ENCODE measurements around the gene DCST2. TPM values are rescaled to one million over a fixed set of nuclear protein-coding genes. Genes with fewer than 3 reads are reported as not detected.

Gene DCST2
- total and polyA plus RNA-seq, 9 of the 15 experiments (the other 6 are each of a cell fraction or from before 2014, with no cell fraction given), result 0.09 to 0.49 (median 0.11) TPM; not detected in 3

DNA sequence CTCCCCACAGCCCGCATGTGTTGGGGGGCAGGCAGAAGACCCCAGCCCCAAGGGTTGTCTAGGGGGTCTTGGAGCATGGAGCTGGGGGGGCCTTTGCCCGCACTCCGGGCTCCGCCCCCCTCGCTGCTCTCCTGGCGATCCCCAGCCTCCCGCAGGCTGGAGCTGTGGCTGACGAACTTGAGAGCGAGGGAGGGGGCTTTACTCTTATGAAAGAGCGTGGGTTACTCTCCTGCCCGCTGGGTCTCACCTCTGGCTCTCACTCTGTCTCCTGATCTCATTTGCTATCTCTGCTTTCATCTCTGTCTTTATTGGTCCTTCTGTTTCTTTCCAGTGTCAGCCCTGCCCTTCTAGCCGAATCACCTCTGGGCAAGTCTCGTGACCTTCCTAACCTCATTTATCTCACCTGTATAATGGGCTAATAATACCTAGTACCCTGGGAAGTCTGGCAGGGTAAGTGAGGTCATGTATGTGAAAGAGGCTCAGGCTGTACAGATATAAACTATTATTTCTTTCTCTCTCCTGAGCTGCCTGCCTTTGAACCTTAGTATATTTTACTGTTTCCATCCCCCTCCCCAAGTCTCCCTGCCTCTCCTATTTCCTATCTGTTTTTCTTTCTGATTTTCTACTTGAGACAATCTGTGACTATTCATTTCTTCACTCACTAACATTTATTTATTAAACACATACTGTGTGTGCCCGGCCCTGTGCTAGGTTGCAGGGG, 30.7 kb upstream of the DCST2 start (continued):
- TF ChIP-seq, protein P1, sequence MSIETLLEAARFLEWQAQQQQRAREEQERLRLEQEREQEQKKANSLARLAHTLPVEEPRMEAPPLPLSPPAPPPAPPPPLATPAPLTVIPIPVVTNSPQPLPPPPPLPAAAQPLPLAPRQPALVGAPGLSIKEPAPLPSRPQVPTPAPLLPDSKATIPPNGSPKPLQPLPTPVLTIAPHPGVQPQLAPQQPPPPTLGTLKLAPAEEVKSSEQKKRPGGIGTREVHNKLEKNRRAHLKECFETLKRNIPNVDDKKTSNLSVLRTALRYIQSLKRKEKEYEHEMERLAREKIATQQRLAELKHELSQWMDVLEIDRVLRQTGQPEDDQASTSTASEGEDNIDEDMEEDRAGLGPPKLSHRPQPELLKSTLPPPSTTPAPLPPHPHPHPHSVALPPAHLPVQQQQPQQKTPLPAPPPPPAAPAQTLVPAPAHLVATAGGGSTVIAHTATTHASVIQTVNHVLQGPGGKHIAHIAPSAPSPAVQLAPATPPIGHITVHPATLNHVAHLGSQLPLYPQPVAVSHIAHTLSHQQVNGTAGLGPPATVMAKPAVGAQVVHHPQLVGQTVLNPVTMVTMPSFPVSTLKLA (conservative IDR thresholded peaks at IDR 0.05), result peak in 1 of 2 experiments; percentile 2; a peak in 1 of 4 replicates
- TF ChIP-seq JUNB (CRISPR knock-in tag; conservative IDR thresholded peaks at IDR 0.05), result no peak
- no peak for TF ChIP-seq SAFB (IDR thresholded peaks at IDR 0.05; ENCODE audit: borderline replicate concordance, low read depth, low read length)
- TF ChIP-seq HMGN3 (IDR thresholded peaks at IDR 0.05; ENCODE audit: borderline replicate concordance, extremely low read depth, insufficient read length, low read depth, low read length), result no peak
- no peak for TF ChIP-seq CHD2 (IDR thresholded peaks at IDR 0.05; ENCODE audit: low read depth, low read length)
- peak; percentile 98 for TF ChIP-seq RBM25 (IDR thresholded peaks at IDR 0.05; ENCODE audit: low read depth, low read length, severe bottlenecking)
- TF ChIP-seq ZBTB11 (CRISPR knock-in tag; IDR thresholded peaks at IDR 0.05), result 0 out of 6 replicates have a peak, but pooled peaks of 1 of the 3 experiments have one; percentile 14
- no peak for TF ChIP-seq RERE (CRISPR knock-in tag; IDR thresholded peaks at IDR 0.05; ENCODE audit: borderline replicate concordance)
- no peak for TF ChIP-seq SLC30A9 (CRISPR knock-in tag; IDR thresholded peaks at IDR 0.05)
- TF ChIP-seq ZNF174 (CRISPR knock-in tag; IDR thresholded peaks at IDR 0.05), result no peak
- no peak for TF ChIP-seq ZNF324 (CRISPR knock-in tag; IDR thresholded peaks at IDR 0.05)
- TF ChIP-seq, protein P2, sequence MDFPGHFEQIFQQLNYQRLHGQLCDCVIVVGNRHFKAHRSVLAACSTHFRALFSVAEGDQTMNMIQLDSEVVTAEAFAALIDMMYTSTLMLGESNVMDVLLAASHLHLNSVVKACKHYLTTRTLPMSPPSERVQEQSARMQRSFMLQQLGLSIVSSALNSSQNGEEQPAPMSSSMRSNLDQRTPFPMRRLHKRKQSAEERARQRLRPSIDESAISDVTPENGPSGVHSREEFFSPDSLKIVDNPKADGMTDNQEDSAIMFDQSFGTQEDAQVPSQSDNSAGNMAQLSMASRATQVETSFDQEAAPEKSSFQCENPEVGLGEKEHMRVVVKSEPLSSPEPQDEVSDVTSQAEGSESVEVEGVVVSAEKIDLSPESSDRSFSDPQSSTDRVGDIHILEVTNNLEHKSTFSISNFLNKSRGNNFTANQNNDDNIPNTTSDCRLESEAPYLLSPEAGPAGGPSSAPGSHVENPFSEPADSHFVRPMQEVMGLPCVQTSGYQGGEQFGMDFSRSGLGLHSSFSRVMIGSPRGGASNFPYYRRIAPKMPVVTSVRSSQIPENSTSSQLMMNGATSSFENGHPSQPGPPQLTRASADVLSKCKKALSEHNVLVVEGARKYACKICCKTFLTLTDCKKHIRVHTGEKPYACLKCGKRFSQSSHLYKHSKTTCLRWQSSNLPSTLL (IDR thresholded peaks at IDR 0.05), result no peak

Measured in K562 (cell line).